ENCODE data around the gene DGLUCY. TPM values are rescaled to one million over a fixed set of nuclear protein-coding genes. Genes with fewer than 3 reads are reported as not detected.
"Not testable (repeated sequence)": the region's sequence is repeated elsewhere in the genome, so short reads cannot be mapped to it uniquely, and the experiment has no call there.

DGLUCY gene
- total RNA-seq, 2 donors from 2014 or later: 88.0 to 148 TPM

DNA sequence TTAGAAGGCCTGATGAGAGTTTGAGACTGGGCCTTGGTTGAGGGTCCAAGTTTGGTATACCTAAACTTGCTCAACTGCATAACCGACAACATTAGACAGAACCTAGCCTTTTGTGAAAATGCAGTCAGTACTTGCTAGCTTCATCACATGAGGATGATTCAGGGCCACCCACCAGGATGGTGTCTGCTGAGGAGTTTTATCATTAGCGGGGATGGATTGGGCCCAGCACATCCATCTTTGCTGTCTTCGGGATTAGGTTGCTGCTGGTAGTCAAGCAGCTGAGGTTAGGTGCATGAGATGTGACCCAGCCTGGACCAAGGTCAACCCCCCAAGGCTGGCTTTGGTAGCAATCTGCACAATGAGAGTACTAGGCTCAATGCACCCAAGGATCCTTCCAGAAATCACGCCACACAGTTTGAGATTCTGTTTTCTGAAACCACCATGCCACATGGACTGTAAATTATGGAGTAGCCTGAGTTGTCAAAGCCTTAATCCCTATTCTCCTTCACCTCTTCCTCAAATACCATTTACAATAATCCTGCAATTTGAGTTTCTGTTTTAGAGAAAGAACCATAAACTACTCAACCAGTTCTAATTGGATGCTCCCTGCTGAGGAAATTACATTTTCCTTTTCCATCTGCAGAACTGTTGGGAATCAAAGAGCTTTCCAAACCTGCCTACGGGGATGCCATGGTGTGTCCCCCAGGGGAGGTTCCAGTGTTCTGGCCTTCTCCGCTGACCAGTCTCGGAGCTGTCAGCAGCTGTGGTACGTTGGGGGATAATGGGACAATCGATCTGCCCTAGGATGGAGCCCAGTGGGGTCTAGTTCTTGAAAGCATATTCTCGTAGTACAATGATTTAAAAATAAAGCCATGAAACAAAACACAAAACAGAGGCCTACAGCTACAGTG lies 61.7 kb downstream of the DGLUCY start:
- intact Hi-C loops (cut with DNase I): no loop called here
- no peak for TF ChIP-seq POLR2A (IDR thresholded peaks at IDR 0.05)

DNA sequence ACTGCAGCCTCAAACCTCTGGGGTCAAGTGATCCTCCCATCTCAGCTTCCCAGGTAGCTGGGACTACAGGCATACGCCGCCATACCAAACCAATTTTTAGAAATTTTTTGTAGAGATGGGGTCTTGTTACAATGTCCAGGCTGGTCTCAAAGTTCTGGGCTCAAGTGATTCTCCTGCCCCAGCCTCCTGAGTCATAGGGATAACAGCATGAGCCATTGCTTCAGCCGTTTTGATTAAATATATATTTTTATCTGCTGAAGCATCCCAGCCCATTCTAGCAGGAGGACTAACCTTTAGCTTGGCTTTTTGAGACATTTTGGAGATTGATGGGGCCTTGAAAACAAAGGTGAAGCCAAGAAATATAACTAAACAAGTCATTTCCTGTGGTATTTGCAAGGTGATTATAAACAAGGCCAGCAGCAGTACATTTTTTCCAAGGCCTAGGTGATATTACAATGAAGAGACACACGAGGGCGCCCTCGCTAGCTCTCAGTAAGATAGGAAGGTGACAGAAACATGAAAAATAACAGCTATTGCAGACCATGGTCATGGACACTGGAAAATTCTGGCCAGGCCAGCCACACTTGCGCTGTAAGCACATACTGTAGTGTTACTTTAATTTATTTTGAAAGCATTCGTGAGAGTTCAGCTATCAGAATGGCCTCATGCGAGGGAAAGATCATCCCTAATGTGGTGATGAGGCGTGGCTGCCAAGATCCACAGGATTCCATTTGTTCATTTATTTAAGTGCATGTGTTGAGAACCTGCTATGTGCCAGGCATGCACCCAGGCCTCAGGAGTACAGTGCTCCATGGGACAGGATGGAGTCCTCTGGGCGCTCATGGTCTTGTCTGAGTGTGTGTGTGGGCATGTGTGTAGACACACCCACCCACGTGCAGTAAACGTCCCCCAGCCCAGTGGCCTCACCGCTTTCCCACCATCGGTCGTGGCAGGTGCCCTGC lies 63.5 kb downstream of the DGLUCY start:
- intact Hi-C loops (cut with DNase I): loop anchor here (1.0 kb wide), 1 partner anchor 109 kb away; no protein-coding TSS in a partner anchor
- DNase-seq (ENCODE audit: low spot score): peak; percentile 62
- no peak overlapping the region for H3K4me3 ChIP-seq
- no peaks in the 10 kb centered on the region for H3K4me1 ChIP-seq (replicated peaks)
- no peaks in the 10 kb centered on the region for H3K36me3 ChIP-seq
- TF ChIP-seq POLR2AphosphoS5 (IDR thresholded peaks at IDR 0.05) (peak; percentile 43), POLR2A (IDR thresholded peaks at IDR 0.05) (no peak)
- TF ChIP-seq, protein P1, sequence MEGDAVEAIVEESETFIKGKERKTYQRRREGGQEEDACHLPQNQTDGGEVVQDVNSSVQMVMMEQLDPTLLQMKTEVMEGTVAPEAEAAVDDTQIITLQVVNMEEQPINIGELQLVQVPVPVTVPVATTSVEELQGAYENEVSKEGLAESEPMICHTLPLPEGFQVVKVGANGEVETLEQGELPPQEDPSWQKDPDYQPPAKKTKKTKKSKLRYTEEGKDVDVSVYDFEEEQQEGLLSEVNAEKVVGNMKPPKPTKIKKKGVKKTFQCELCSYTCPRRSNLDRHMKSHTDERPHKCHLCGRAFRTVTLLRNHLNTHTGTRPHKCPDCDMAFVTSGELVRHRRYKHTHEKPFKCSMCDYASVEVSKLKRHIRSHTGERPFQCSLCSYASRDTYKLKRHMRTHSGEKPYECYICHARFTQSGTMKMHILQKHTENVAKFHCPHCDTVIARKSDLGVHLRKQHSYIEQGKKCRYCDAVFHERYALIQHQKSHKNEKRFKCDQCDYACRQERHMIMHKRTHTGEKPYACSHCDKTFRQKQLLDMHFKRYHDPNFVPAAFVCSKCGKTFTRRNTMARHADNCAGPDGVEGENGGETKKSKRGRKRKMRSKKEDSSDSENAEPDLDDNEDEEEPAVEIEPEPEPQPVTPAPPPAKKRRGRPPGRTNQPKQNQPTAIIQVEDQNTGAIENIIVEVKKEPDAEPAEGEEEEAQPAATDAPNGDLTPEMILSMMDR (IDR thresholded peaks at IDR 0.05): peak; percentile 49 to 84 (median 80)
- 71% methylated on average over 16 of the region's 16 CpGs for WGBS
- H3K27ac ChIP-seq: no peak overlapping the region
- H3K27me3 ChIP-seq (replicated peaks; ENCODE audit: insufficient read depth): no peaks in the 10 kb centered on the region
- H3K9me3 ChIP-seq: no peaks in the 10 kb centered on the region

More for the DNA sequence above, 61.7 kb downstream of the DGLUCY start:
- Histone ChIP-seq H3K36me3 (no peaks in the 10 kb centered on the region), H3K27ac (no peak overlapping the region), H3K9me3 (no peaks in the 10 kb centered on the region), H3K27me3 (replicated peaks; ENCODE audit: insufficient read depth) (no peaks in the 10 kb centered on the region), H3K4me1 (replicated peaks) (peaks cover 4% of the 10 kb centered on the region), H3K4me3 (no peak overlapping the region)
- WGBS: 92% methylated on average over 10 of the region's 10 CpGs
- no peak for DNase-seq (ENCODE audit: low spot score)

DNA sequence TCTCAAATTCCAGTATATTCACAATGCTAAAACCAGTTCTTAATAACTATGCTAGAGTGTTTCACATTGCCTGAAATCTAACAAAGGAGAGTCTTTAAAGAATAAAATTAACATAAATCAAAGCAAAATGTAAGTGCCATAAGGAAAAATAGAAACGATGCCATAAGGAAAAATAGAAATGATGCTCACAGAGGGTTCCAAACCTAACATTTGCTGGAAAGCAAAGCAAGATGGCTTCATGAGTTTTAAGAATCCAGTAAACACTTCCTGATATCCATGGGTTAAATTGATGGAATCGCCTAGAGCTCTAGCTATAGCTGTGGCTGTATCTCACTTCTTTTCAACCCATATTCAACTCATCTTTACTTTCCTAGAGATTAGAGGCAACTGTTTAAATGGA lies 66.7 kb downstream of the DGLUCY start:
- Histone ChIP-seq H3K27ac (no peak overlapping the region), H3K27me3 (replicated peaks; ENCODE audit: insufficient read depth) (no peaks in the 10 kb centered on the region), H3K4me1 (replicated peaks) (no peaks in the 10 kb centered on the region), H3K36me3 (no peaks in the 10 kb centered on the region), H3K9me3 (no peaks in the 10 kb centered on the region), H3K4me3 (no peak overlapping the region)
- no peak for DNase-seq (ENCODE audit: low spot score)
- TF ChIP-seq POLR2A (IDR thresholded peaks at IDR 0.05) (no peak), POLR2AphosphoS5 (IDR thresholded peaks at IDR 0.05) (no peak)
- TF ChIP-seq, protein P1 (IDR thresholded peaks at IDR 0.05): no peak
- 82% methylated on average over 2 of the region's 2 CpGs for whole genome bisulfite sequencing
- intact Hi-C loops (cut with DNase I): no loop called here

DNA sequence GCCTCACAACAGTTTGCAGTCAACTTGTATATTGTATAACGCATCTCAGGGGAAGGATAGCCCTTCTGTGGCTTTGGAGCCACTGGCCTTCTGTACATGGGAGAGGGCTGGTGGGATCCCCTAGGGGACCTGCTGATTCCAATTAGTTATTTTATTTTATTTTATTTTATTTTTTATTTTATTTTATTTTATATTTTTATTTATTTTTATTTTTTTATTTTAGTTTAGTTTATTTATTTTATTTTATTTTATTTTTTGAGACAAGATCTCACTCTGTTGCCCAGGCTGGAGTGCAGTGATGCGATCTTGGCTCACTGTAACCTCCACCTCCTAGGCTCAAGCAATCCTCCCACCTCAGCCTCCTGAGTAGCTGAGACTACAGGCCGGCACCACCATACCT lies 68.9 kb downstream of the DGLUCY start:
- WGBS: 99% methylated on average over 3 of the region's 3 CpGs
- H3K4me3 ChIP-seq; H3K27ac ChIP-seq; H3K9me3 ChIP-seq; intact Hi-C loops (cut with DNase I); DNase-seq (ENCODE audit: low spot score); H3K4me1 ChIP-seq (replicated peaks); H3K27me3 ChIP-seq (replicated peaks; ENCODE audit: insufficient read depth); H3K36me3 ChIP-seq: not testable (repeated sequence)

DNA sequence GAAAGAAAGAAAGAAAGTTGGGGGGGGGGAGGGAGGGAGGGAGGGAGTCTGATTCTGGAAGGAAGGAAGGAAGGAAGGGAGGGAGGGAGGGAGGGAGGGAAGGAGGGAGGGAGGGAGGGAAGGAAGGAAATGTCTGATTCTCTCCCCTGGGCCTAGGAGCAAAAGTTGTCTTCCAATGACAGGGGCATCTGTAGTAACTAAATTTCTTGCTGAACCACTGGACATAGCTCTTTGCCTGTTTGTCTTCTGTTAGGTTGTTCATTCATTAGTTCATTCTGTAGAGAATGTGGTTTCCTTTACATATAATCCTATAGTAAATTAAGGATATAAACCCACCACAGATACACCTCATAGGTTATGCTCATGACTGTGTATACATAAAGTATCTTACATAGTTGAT lies 70.7 kb downstream of the DGLUCY start:
- H3K4me3 ChIP-seq: no peak overlapping the region
- H3K4me1 ChIP-seq (replicated peaks): no peaks in the 10 kb centered on the region
- H3K27ac ChIP-seq: no peak overlapping the region
- no peak for TF ChIP-seq POLR2AphosphoS5 (IDR thresholded peaks at IDR 0.05)
- TF ChIP-seq, protein P1 (IDR thresholded peaks at IDR 0.05): no peak
- TF ChIP-seq POLR2A (IDR thresholded peaks at IDR 0.05): no peak
- H3K36me3 ChIP-seq: no peaks in the 10 kb centered on the region
- intact Hi-C loops (cut with DNase I): no loop called here
- no peaks in the 10 kb centered on the region for H3K9me3 ChIP-seq
- H3K27me3 ChIP-seq (replicated peaks; ENCODE audit: insufficient read depth): no peaks in the 10 kb centered on the region
- DNase-seq (ENCODE audit: low spot score): no peak

All from prostate gland (tissue), 2 donors.